ENCODE measurements around the gene RHOT1.

DNA sequence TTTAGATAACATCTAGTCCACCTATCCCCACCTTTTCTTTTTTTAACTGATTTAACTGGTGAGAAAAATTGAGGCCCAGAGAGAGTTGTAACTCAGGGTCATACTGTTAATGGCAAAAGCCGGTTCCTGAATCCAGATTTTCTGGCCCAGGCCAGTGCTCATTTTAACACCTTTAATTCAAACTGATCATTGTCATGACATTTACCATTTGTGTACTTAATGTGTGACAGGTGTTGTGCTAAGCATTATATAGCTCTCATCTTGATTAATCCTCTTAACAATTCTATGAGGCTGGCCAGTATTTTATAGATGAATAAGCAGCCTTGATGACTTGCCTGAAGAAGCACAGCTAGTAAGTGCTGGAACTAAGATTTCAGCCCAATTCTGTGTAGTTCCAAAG, 14.4 kb downstream of the RHOT1 start:
- no peak for TF ChIP-seq GATA2 (IDR thresholded peaks at IDR 0.05; ENCODE audit: low read depth, low read length)
- TF ChIP-seq GATA3 (IDR thresholded peaks at IDR 0.05; ENCODE audit: low read depth, low read length), result no peak
